Panc1 (cell line): Measurements from ENCODE around the gene LACTB. TPM values are rescaled to one million over a fixed set of nuclear protein-coding genes. Genes with fewer than 3 reads are reported as not detected.

ENCODE experiments used
- ATAC-seq: fragments of 200-7000 bp; cut with Tn5 transposase; 2 replicates; pipeline ENCODE4 v1.9.1; 2020; ENCODE audit warnings: mild to moderate bottlenecking, moderate library complexity
- BruUV-seq: library from RNA; stranded (reverse); fragments of 400-500 nt; replicated peaks from 2 replicates; lab custom pipeline; 2021; lab: Mats Ljungman, UMichigan
- CTCF ChIA-PET: fragments of 300-600 bp; sonication (Branson Sonifier 250); formaldehyde crosslinking; loops from one replicate; lab custom pipeline; 2022; ENCODE audit warnings: antibody characterized with exemption; lab: Charles Lee
- POLR2A ChIA-PET: fragments of 300-600 bp; sonication (Branson Sonifier 250); formaldehyde crosslinking; loops from one replicate; lab custom pipeline; 2022; ENCODE audit warnings: antibody characterized with exemption; lab: Charles Lee
- DNase-seq: peaks from one replicate; pipeline ENCODE4 v3.0.0-alpha.2; 2010; ENCODE audit warnings: low read depth, low spot score
- H3K27ac ChIP-seq: 2 replicates; pipeline ENCODE4 v1.5.1; 2011; ENCODE audit warnings: mild to moderate bottlenecking, low read length, inconsistent platforms
- H3K27me3 ChIP-seq: fragments of 200-500 bp; sonication (Bioruptor generic); 2 replicates; pipeline ENCODE4 v1.6.0; 2014; ENCODE audit warnings: low read length, inconsistent platforms; ENCODE audit not compliant: control insufficient read depth, insufficient read depth
- H3K36me3 ChIP-seq: fragments of 200-500 bp; sonication (Bioruptor generic); 2 replicates; pipeline ENCODE4 v1.5.1; 2014; ENCODE audit warnings: inconsistent platforms, mild to moderate bottlenecking, low read length, moderate library complexity; ENCODE audit not compliant: control insufficient read depth, insufficient read depth
- H3K4me1 ChIP-seq: 2 replicates; pipeline ENCODE4 v1.5.1; 2011; ENCODE audit warnings: inconsistent platforms, mild to moderate bottlenecking, low read length, moderate library complexity; ENCODE audit not compliant: control insufficient read depth, insufficient read depth
- H3K4me3 ChIP-seq, 2 experiments: 2 replicates each; pipeline ENCODE4 v1.5.1; 2011 to 2012; ENCODE audit warnings: low read depth in 2 of 2, low read length in 2 of 2, mild to moderate bottlenecking in 2 of 2, inconsistent platforms in 1 of 2, moderate library complexity in 1 of 2
- H3K9me3 ChIP-seq: fragments of 200-500 bp; sonication (Bioruptor generic); 2 replicates; pipeline ENCODE4 v1.5.1; 2014; ENCODE audit warnings: low read depth, mild to moderate bottlenecking, inconsistent platforms, low read length, moderate library complexity; ENCODE audit not compliant: control insufficient read depth, insufficient read depth
- POLR2AphosphoS5 ChIP-seq: IDR thresholded peaks from 2 replicates; pipeline ENCODE4 v1.6.1; 2012; ENCODE audit warnings: mild to moderate bottlenecking, low read depth, low read length, moderate library complexity
- SIN3A ChIP-seq: IDR thresholded peaks from 2 replicates; pipeline ENCODE4 v1.6.1; 2012; ENCODE audit warnings: low read depth, mild to moderate bottlenecking, low read length, moderate library complexity, borderline replicate concordance; ENCODE audit not compliant: insufficient read depth
- TCF7L2 ChIP-seq: IDR thresholded peaks from 2 replicates; pipeline ENCODE4 v1.6.1; 2011; ENCODE audit warnings: mild to moderate bottlenecking, low read depth, low read length, inconsistent platforms
- in situ Hi-C: cut with HindIII; loops from 2 replicates; pipeline ENCODE4 v1.10.0; 2016; ENCODE audit warnings: low sequenced_read_pairs, low pct_unique_long_range_greater_than_20kb
- intact Hi-C: fragments of 100-400 bp; cut with micrococcal nuclease; formaldehyde crosslinking; loops from one replicate; pipeline ENCODE4 v1.10.0; 2022; ENCODE audit not compliant: unreplicated experiment
- total RNA-seq: library from RNA; stranded (reverse); gene quantifications from one replicate; pipeline ENCODE4 v1.2.1, GENCODE V29; 2021; ENCODE audit not compliant: unreplicated experiment
- TF ChIP-seq, protein P1 (sequence below), 2 experiments: IDR thresholded peaks; 2 replicates each; pipeline ENCODE4 v1.6.1; 2011 to 2012; ENCODE audit warnings: low read depth in 2 of 2, control low read depth in 1 of 2, low read length in 1 of 2, mild to moderate bottlenecking in 1 of 2, moderate library complexity in 1 of 2; ENCODE audit not compliant: insufficient read depth in 1 of 2
- TF ChIP-seq, protein P2 (sequence below): fragments of 450-650 bp; IDR thresholded peaks from 2 replicates; pipeline ENCODE4 v1.5.1; 2017; ENCODE audit warnings: mild to moderate bottlenecking

Gene LACTB
- total RNA-seq, 1 experiment from 2014 or later, result 18.4 TPM

DNA sequence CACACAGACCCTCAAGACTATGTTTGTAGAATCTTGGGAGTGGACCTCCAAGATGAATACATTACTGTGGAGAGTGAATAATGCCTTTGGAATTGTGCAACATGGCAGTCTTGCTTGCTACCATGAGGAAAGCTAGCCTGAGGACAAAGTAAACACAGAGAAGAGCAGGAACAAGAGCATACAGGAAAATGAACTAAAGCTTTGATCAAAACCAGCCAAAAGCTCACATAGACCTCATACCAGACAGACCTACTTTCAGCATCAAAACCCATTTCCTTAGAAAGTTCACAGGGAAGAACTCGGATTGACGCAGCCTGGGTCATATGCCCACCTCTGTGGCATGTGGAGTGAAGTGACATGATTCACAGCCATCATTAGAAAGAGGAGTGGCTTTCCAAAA lies 64.4 kb downstream of the LACTB start:
- TF ChIP-seq SIN3A (no peak), POLR2AphosphoS5 (no peak), TCF7L2 (no peak)
- TF ChIP-seq, protein P1, sequence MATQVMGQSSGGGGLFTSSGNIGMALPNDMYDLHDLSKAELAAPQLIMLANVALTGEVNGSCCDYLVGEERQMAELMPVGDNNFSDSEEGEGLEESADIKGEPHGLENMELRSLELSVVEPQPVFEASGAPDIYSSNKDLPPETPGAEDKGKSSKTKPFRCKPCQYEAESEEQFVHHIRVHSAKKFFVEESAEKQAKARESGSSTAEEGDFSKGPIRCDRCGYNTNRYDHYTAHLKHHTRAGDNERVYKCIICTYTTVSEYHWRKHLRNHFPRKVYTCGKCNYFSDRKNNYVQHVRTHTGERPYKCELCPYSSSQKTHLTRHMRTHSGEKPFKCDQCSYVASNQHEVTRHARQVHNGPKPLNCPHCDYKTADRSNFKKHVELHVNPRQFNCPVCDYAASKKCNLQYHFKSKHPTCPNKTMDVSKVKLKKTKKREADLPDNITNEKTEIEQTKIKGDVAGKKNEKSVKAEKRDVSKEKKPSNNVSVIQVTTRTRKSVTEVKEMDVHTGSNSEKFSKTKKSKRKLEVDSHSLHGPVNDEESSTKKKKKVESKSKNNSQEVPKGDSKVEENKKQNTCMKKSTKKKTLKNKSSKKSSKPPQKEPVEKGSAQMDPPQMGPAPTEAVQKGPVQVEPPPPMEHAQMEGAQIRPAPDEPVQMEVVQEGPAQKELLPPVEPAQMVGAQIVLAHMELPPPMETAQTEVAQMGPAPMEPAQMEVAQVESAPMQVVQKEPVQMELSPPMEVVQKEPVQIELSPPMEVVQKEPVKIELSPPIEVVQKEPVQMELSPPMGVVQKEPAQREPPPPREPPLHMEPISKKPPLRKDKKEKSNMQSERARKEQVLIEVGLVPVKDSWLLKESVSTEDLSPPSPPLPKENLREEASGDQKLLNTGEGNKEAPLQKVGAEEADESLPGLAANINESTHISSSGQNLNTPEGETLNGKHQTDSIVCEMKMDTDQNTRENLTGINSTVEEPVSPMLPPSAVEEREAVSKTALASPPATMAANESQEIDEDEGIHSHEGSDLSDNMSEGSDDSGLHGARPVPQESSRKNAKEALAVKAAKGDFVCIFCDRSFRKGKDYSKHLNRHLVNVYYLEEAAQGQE (IDR thresholded peaks at IDR 0.05; ENCODE audit: insufficient read depth in 1 of 2, low read depth in 2 of 2, low read length in 1 of 2), result no peak
- TF ChIP-seq, protein P2, sequence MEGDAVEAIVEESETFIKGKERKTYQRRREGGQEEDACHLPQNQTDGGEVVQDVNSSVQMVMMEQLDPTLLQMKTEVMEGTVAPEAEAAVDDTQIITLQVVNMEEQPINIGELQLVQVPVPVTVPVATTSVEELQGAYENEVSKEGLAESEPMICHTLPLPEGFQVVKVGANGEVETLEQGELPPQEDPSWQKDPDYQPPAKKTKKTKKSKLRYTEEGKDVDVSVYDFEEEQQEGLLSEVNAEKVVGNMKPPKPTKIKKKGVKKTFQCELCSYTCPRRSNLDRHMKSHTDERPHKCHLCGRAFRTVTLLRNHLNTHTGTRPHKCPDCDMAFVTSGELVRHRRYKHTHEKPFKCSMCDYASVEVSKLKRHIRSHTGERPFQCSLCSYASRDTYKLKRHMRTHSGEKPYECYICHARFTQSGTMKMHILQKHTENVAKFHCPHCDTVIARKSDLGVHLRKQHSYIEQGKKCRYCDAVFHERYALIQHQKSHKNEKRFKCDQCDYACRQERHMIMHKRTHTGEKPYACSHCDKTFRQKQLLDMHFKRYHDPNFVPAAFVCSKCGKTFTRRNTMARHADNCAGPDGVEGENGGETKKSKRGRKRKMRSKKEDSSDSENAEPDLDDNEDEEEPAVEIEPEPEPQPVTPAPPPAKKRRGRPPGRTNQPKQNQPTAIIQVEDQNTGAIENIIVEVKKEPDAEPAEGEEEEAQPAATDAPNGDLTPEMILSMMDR, result no peak
- peaks cover 14% of the 10 kb centered on the region for H3K4me1 ChIP-seq
- H3K27ac ChIP-seq, result no peak overlapping the region
- no peak overlapping the region for H3K4me3 ChIP-seq
- DNase-seq, result no peak
- ChIA-PET CTCF (no interaction called here), POLR2A (no interaction called here)
- H3K9me3 ChIP-seq, result no peaks in the 10 kb centered on the region
- in situ Hi-C loops, result no loop called here
- ATAC-seq, result no peak
- intact Hi-C loops, result loop anchor here (10.0 kb wide), 1 partner anchor 219 kb away; no protein-coding TSS in a partner anchor
- H3K27me3 ChIP-seq, result peaks cover 3% of the 10 kb centered on the region; the same call in 1 of the 2 replicates
- no TSS peak for BruUV-seq
- H3K36me3 ChIP-seq, result no peaks in the 10 kb centered on the region; the same call in 1 of the 2 replicates

DNA sequence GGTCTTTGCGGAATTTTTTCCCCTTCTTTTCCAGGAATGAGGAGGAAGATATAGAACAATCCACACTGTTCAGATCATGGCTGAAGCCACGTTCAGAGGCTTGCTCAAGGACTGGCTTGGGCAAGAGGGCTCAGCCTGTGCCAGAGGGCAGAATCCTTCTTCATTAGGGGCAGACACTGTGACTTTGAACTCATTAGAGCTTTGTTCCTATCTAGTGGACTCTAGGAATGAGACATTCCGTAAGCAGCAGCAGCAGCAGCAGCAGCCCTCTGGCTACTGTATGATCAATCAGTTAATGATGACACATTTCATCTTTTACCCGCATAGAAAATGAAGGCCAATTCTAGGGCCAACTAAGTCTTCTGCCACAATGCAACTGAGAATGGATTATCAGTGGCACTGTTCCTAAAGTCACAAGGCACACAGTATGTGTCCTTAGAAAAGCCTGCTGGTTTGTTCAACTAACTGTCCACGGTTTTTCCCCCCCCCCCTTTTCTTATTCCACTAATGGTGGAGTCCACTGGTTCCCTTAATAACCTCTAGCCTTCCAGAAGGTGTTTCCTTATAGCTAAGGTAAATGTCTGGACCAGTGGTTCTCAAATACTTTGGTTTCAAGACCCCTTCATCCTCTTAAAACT lies 66.0 kb downstream of the LACTB start:
- in situ Hi-C loops (no loop called here), intact Hi-C loops (loop anchor here (10.0 kb wide), 1 partner anchor 217 kb away; no protein-coding TSS in a partner anchor)
- ChIA-PET POLR2A (interaction anchor here (0.6 kb wide), 1 partner anchor 24 kb away, joined by 3 read pairs; no protein-coding TSS in a partner anchor), CTCF (interaction anchor here (0.5 kb wide), 1 partner anchor 11 kb away, joined by 3 read pairs; no protein-coding TSS in a partner anchor)
- no peaks in the 10 kb centered on the region for H3K9me3 ChIP-seq
- peaks cover 18% of the 10 kb centered on the region for H3K4me1 ChIP-seq
- no peaks in the 10 kb centered on the region for H3K27me3 ChIP-seq
- DNase-seq (no peak), ATAC-seq (no peak)
- H3K27ac ChIP-seq, result no peak overlapping the region
- TF ChIP-seq TCF7L2, result no peak
- TF ChIP-seq, protein P1 (IDR thresholded peaks at IDR 0.05; ENCODE audit: insufficient read depth in 1 of 2, low read depth in 2 of 2, low read length in 1 of 2), result no peak
- no peak for TF ChIP-seq POLR2AphosphoS5
- TF ChIP-seq SIN3A, result no peak
- TF ChIP-seq, protein P2, result no peak
- H3K4me3 ChIP-seq, result no peak overlapping the region
- no TSS peak for BruUV-seq
- H3K36me3 ChIP-seq, result no peaks in the 10 kb centered on the region; the same call in 1 of the 2 replicates
